Breast epithelium (tissue), 3 donors: ENCODE measurements around the gene ROMO1.

Experiments
- CTCF ChIP-seq, 3 donors: fragments of 450-650 bp; IDR thresholded peaks; one replicate each; pipeline ENCODE4 v1.5.1; 2016 to 2017; ENCODE audit warnings: antibody characterized with exemption in 3 of 3, mild to moderate bottlenecking in 3 of 3, moderate library complexity in 3 of 3
- POLR2A ChIP-seq: fragments of 450-650 bp; IDR thresholded peaks from one replicate; pipeline ENCODE4 v1.6.1; 2016; ENCODE audit warnings: antibody characterized with exemption, mild to moderate bottlenecking, moderate library complexity
- POLR2AphosphoS5 ChIP-seq, 3 donors: sonication (generic); formaldehyde crosslinking; IDR thresholded peaks; one replicate each; pipeline ENCODE4 v1.6.1; 2017; ENCODE audit warnings: antibody characterized with exemption in 3 of 3

- TF ChIP-seq POLR2A (no peak), POLR2AphosphoS5 (IDR thresholded peaks at IDR 0.05) (no peak), CTCF (IDR thresholded peaks at IDR 0.05) (no peak)
These were observed 32.2 kb downstream of the ROMO1 start for GRCh38 chr20:35731469-35731788.
